Measurements from ENCODE around the gene VEZF1.

DNA sequence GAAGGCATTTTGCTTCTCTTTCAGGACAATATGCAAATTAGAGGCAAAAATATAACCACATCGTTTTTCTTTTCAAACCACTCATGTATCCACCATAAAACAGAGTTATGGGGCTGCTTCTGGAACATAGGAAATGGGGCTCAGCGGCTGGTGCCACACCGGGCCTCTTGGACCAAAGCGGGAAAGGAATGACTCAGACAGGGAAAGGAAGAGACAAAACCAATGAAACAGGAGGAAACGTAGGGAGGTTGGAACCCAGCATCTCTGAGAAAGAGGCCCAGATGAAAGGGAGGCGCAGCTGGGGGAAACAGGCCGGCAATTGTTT lies 61.4 kb downstream of the VEZF1 start:
- TF ChIP-seq, protein P1, sequence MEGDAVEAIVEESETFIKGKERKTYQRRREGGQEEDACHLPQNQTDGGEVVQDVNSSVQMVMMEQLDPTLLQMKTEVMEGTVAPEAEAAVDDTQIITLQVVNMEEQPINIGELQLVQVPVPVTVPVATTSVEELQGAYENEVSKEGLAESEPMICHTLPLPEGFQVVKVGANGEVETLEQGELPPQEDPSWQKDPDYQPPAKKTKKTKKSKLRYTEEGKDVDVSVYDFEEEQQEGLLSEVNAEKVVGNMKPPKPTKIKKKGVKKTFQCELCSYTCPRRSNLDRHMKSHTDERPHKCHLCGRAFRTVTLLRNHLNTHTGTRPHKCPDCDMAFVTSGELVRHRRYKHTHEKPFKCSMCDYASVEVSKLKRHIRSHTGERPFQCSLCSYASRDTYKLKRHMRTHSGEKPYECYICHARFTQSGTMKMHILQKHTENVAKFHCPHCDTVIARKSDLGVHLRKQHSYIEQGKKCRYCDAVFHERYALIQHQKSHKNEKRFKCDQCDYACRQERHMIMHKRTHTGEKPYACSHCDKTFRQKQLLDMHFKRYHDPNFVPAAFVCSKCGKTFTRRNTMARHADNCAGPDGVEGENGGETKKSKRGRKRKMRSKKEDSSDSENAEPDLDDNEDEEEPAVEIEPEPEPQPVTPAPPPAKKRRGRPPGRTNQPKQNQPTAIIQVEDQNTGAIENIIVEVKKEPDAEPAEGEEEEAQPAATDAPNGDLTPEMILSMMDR (IDR thresholded peaks at IDR 0.05; ENCODE audit: poor library complexity) = no peak
- no peak for TF ChIP-seq EZH2 (IDR thresholded peaks at IDR 0.05; ENCODE audit: borderline replicate concordance)
